NCI-H2227 (cell line): ENCODE measurements around the gene GPR183.

Source experiments
- DNase-seq: peaks from one replicate; lab custom pipeline; 2025; ENCODE audit not compliant: unreplicated experiment; lab: John Stamatoyannopoulos, UW

GPR183 gene

GRCh38 chr13:99296398-99296797, 10.8 kb downstream of the GPR183 start:
- no peak for DNase-seq

GRCh38 chr13:99295488-99296252, 11.5 kb downstream of the GPR183 start:
- no peak for DNase-seq

GRCh38 chr13:99294958-99295357, 12.2 kb downstream of the GPR183 start:
- no peak for DNase-seq

GRCh38 chr13:99294198-99294597, 13.0 kb downstream of the GPR183 start:
- DNase-seq = no peak

GRCh38 chr13:99293178-99293577, 14.0 kb downstream of the GPR183 start:
- DNase-seq = no peak

GRCh38 chr13:99290894-99291293, 16.3 kb downstream of the GPR183 start:
- no peak for DNase-seq

- no peak for DNase-seq
Observed at GRCh38 chr13:99289674-99290337, 17.4 kb downstream of the GPR183 start.

GRCh38 chr13:99289271-99289670, 17.9 kb downstream of the GPR183 start:
- DNase-seq = no peak

GRCh38 chr13:99288089-99288488, 19.1 kb downstream of the GPR183 start:
- no peak for DNase-seq

- DNase-seq = no peak
Observed at GRCh38 chr13:99287551-99287950, 19.6 kb downstream of the GPR183 start.

- no peak for DNase-seq
Observed at GRCh38 chr13:99285432-99286182, 21.6 kb downstream of the GPR183 start.

- DNase-seq = no peak
Observed at GRCh38 chr13:99282264-99283231, 24.7 kb downstream of the GPR183 start.

GRCh38 chr13:99281811-99282263, 25.4 kb downstream of the GPR183 start:
- DNase-seq = no peak

- no peak for DNase-seq
Observed at GRCh38 chr13:99280166-99280565, 27.0 kb downstream of the GPR183 start.

- no peak for DNase-seq
Observed at GRCh38 chr13:99279637-99280036, 27.6 kb downstream of the GPR183 start.

GRCh38 chr13:99278843-99279242, 28.4 kb downstream of the GPR183 start:
- DNase-seq = no peak

- DNase-seq = no peak
Observed at GRCh38 chr13:99278200-99278599, 29.0 kb downstream of the GPR183 start.

GRCh38 chr13:99277629-99278028, 29.6 kb downstream of the GPR183 start:
- DNase-seq = no peak

GRCh38 chr13:99276706-99277105, 30.5 kb downstream of the GPR183 start:
- DNase-seq = no peak

- DNase-seq = no peak
Observed at GRCh38 chr13:99275093-99275469, 32.1 kb downstream of the GPR183 start.

- no peak for DNase-seq
Observed at GRCh38 chr13:99273128-99273527, 34.1 kb downstream of the GPR183 start.
